ENCODE data around the gene NUP153. TPM values are rescaled to one million over a fixed set of nuclear protein-coding genes. Genes with fewer than 3 reads are reported as not detected.
"Not testable (repeated sequence)": the region's sequence is repeated elsewhere in the genome, so short reads cannot be mapped to it uniquely, and the experiment has no call there.

Gene NUP153
- total RNA-seq, 8 experiments from 2014 or later = 24.3 to 49.1 (median 32.7) TPM

GRCh38 chr6:17728551-17729222 lies 22.0 kb upstream of the NUP153 start:
- 67 to 100% methylated on average over 1 to 2 of the region's 49 CpGs; no CpG with 5 or more reads in 8 of the 10 experiments for WGBS, 10 experiments
- Histone ChIP-seq H3K4me1 (replicated peaks in 1 of 2) (peaks cover 4% of the 10 kb centered on the region in 2 donors), H3K27ac (no peak overlapping the region), H3K4me3 (no peak overlapping the region)
- in situ Hi-C loops (cut with MboI; ENCODE audit: low pct_unique_long_range_greater_than_20kb in 2 of 9, low sequenced_read_pairs in 9 of 9, unreplicated experiment in 9 of 9) = no loop called here
- no peak for ATAC-seq (replicated peaks in 6 of 8)

DNA sequence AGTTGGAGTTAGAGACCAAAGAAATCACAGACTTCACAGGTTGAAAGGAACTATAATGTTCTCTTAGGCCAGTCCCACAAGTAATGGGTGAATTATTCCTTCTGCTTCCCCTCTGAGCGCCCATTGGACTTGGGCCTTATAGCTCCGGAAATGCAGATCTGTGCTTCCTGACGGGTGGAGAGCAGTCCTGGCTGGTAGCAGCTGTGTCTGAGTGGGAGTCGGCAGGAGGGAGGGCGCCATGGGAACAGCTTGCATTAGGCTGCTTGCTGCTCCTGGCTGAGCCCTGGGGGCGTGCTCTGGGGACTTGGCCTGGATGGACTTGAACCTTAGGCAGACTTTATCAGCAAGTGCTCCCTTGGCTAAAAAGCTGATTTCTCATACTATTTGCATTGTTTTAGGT lies 18.4 kb upstream of the NUP153 start:
- Histone ChIP-seq H3K27ac (no peak overlapping the region), H3K4me3 (no peak overlapping the region), H3K4me1 (replicated peaks in 1 of 2) (peaks cover 4% of the 10 kb centered on the region in 2 donors)
- WGBS, 10 experiments = 0 to 44% (median 11%) methylated on average over 1 to 6 of the region's 6 CpGs; no CpG with 5 or more reads in 4 of the 10 experiments
- peak; percentile 68 to 99 (median 86) for ATAC-seq (replicated peaks in 6 of 8)
- in situ Hi-C loops (cut with MboI; ENCODE audit: low pct_unique_long_range_greater_than_20kb in 2 of 9, low sequenced_read_pairs in 9 of 9, unreplicated experiment in 9 of 9) = no loop called here

DNA sequence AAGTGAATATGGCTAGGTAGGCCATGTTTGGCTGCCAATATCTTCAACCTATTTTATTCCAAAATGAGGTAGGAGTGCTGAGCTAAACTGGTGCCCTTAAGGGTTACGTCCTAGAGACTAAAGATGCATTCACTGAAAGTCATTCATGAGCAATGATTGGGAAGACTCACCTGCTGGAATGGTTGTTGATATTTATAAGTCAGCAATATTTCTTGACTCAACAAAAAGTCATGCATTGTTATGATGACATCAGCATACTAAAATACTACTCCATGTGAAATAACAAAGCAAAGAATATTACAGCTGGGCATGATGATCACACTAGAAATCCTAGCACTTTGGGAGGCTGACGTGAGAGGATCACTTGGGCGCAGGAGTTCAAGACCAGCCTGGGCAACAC lies 17.6 kb upstream of the NUP153 start:
- peaks cover 4% of the 10 kb centered on the region in 2 donors for H3K4me1 ChIP-seq (replicated peaks in 1 of 2)
- no peak overlapping the region for H3K27ac ChIP-seq
- no peak overlapping the region for H3K4me3 ChIP-seq
- in situ Hi-C loops (cut with MboI; ENCODE audit: low pct_unique_long_range_greater_than_20kb in 2 of 9, low sequenced_read_pairs in 9 of 9, unreplicated experiment in 9 of 9) = no loop called here
- WGBS, 10 experiments = 86 to 100% (median 92%) methylated on average over 2 to 3 of the region's 3 CpGs; no CpG with 5 or more reads in 3 of the 10 experiments
- ATAC-seq (replicated peaks in 6 of 8) = no peak

DNA sequence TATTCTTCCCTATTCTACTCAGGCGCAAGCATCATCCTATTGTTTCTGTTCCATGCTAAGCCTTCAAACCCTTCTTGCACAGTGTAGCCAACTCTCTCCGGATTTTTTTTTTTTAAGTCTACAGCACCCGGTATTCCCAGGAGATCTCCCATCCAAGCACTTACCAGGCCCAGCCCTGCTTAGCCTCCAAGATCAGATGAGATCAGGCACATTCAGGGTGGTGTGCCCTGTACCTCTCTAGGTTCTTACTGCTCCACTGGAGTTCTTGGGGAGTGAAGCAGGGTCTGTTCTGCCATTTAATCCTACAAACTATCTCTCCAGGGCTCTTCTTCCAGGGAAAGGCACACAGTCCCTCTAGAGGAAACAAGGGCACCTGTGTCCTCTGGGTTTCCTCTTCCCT lies 14.9 kb upstream of the NUP153 start:
- H3K4me1 ChIP-seq (replicated peaks in 1 of 2) = peaks cover 4% of the 10 kb centered on the region in 2 donors
- WGBS, 10 experiments = 30 to 100% (median 67%) methylated on average over 1 to 2 of the region's 3 CpGs; no CpG with 5 or more reads in 5 of the 10 experiments
- in situ Hi-C loops (cut with MboI; ENCODE audit: low pct_unique_long_range_greater_than_20kb in 2 of 9, low sequenced_read_pairs in 9 of 9, unreplicated experiment in 9 of 9) = no loop called here
- no peak overlapping the region for H3K4me3 ChIP-seq
- H3K27ac ChIP-seq = no peak overlapping the region
- no peak for ATAC-seq (replicated peaks in 6 of 8)

- no peaks in the 10 kb centered on the region for H3K4me1 ChIP-seq (replicated peaks in 1 of 2)
- H3K4me3 ChIP-seq = no peak overlapping the region
- WGBS, 10 experiments = 54 to 90% (median 68%) methylated on average over 1 to 3 of the region's 3 CpGs; no CpG with 5 or more reads in 4 of the 10 experiments
- ATAC-seq (replicated peaks in 6 of 8) = no peak
- no peak overlapping the region for H3K27ac ChIP-seq
- in situ Hi-C loops (cut with MboI; ENCODE audit: low pct_unique_long_range_greater_than_20kb in 2 of 9, low sequenced_read_pairs in 9 of 9, unreplicated experiment in 9 of 9) = no loop called here
These were observed 12.8 kb upstream of the NUP153 start for GRCh38 chr6:17719323-17720041.

- in situ Hi-C loops (cut with MboI; ENCODE audit: low pct_unique_long_range_greater_than_20kb in 2 of 9, low sequenced_read_pairs in 9 of 9, unreplicated experiment in 9 of 9) = no loop called here
- Histone ChIP-seq H3K4me3 (no peak overlapping the region), H3K4me1 (replicated peaks in 1 of 2) (no peaks in the 10 kb centered on the region), H3K27ac (no peak overlapping the region)
- 43 to 71% (median 52%) methylated on average over 1 to 2 of the region's 2 CpGs; no CpG with 5 or more reads in 1 of the 10 experiments for WGBS, 10 experiments
- no peak for ATAC-seq (replicated peaks in 6 of 8)
These were observed 9.5 kb upstream of the NUP153 start for GRCh38 chr6:17716221-17716620.

DNA sequence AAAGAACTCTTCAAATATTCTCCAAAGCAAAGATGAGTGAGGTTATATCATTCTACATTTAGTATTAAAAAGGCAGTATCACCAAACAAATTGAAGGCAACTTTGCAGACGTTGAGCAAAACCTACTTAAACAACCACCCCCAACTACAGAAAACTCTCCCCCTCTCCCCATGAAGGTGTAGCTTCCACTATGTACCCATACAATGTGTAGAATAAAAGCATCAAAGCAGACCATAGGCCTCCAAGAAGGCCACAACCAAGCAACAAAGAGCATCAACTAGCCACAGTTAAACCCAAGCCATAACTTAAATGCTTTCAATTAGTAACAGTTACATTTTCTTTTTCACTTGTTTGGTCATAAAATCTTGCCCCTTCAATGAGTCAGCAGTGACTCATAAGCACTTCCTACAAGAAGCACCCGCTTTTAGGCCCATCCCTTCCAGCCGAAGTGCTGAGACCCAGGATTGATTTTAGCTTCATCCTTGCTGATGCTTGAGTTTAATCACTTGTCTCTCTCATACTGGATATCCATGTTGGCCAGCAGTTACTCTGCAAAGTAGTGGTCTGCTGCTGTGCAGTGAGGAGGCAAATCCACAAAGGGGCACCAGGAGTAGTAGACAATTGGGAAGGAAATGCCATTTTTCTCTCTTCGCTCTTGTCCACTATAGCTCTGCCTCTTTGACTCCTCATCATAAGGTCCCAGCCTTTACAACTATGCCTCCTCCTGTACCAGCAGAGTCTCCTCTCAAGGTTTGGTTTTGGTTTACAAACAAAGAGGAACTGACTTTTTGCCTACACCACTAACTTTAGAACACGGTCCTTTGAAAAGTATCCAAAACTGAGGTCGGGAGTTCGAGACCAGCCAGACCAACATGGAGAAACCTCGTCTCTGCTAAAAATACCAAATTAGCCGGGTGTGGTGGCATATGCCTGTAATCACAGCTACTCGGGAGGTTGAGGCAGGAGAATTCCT lies 8.4 kb upstream of the NUP153 start:
- Histone ChIP-seq H3K27ac (no peak overlapping the region), H3K4me1 (replicated peaks in 1 of 2) (no peaks in the 10 kb centered on the region), H3K4me3 (no peak overlapping the region)
- in situ Hi-C loops (cut with MboI; ENCODE audit: low pct_unique_long_range_greater_than_20kb in 2 of 9, low sequenced_read_pairs in 9 of 9, unreplicated experiment in 9 of 9) = no loop called here
- 43 to 95% (median 69%) methylated on average over 4 to 8 of the region's 10 CpGs; no CpG with 5 or more reads in 1 of the 10 experiments for WGBS, 10 experiments
- ATAC-seq (replicated peaks in 6 of 8) = peak in 5 of 8 experiments; percentile 67 to 97 (median 84)

DNA sequence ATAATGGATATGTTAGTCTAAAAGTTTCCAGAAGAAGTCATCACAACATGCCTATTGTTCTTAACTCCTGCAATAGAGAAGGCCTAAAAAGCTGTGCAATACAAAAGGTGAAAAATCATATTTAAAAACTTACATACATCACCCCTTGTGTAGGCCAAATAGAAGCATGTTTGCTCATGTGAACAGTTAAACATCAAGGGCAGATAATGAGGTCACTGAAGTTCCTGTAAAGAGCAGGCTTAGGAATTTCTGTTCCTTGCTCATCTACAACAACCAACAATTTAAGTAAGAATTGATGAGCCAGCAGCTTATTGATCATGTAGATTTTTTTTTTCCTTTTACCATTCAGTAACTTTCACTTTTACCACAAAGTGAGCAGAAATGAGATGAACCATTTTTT lies 7.5 kb upstream of the NUP153 start:
- Histone ChIP-seq H3K4me1 (replicated peaks in 1 of 2) (no peaks in the 10 kb centered on the region), H3K27ac (no peak overlapping the region), H3K4me3 (no peak overlapping the region)
- in situ Hi-C loops (cut with MboI; ENCODE audit: low pct_unique_long_range_greater_than_20kb in 2 of 9, low sequenced_read_pairs in 9 of 9, unreplicated experiment in 9 of 9) = no loop called here
- no peak for ATAC-seq (replicated peaks in 6 of 8)

DNA sequence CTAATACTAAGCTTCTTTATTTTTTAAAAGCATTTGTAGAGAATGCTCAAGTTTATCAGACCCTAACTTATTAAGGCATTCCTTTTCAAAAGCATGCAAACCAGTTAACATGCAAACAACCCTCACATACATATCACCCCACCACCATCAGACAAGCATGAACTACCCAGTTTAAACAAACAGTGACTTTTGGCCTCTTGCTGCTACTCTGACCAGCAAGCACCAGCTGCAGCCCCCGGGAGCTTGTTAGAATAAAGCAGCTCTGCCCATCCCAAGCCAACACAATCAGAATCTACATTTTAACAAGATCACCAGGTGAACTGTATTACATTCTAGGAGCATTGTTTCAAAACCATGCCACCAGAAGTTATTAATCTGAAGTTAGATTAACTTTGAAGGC lies 5.9 kb upstream of the NUP153 start:
- in situ Hi-C loops (cut with MboI; ENCODE audit: low pct_unique_long_range_greater_than_20kb in 2 of 9, low sequenced_read_pairs in 9 of 9, unreplicated experiment in 9 of 9) = no loop called here
- 9 to 67% (median 14%) methylated on average over 1 of the region's 1 CpG; no CpG with 5 or more reads in 5 of the 10 experiments for WGBS, 10 experiments
- no peak overlapping the region for H3K4me3 ChIP-seq
- no peak for ATAC-seq (replicated peaks in 6 of 8)
- H3K4me1 ChIP-seq (replicated peaks in 1 of 2) = no peaks in the 10 kb centered on the region
- H3K27ac ChIP-seq = no peak overlapping the region

GRCh38 chr6:17710331-17710730 lies 3.6 kb upstream of the NUP153 start:
- Histone ChIP-seq H3K4me1 (replicated peaks in 1 of 2) (no peaks in the 10 kb centered on the region), H3K27ac (no peak overlapping the region), H3K4me3 (no peak overlapping the region)
- in situ Hi-C loops (cut with MboI; ENCODE audit: low pct_unique_long_range_greater_than_20kb in 2 of 9, low sequenced_read_pairs in 9 of 9, unreplicated experiment in 9 of 9) = no loop called here
- 0 to 90% (median 61%) methylated on average over 1 to 3 of the region's 3 CpGs; no CpG with 5 or more reads in 3 of the 10 experiments for WGBS, 10 experiments
- no peak for ATAC-seq (replicated peaks in 6 of 8)

- H3K4me3 ChIP-seq = no peak overlapping the region
- no peak overlapping the region for H3K27ac ChIP-seq
- ATAC-seq (replicated peaks in 6 of 8) = no peak
- H3K4me1 ChIP-seq (replicated peaks in 1 of 2) = peaks cover 0 to 6% of the 10 kb centered on the region in 2 donors
- in situ Hi-C loops (cut with MboI; ENCODE audit: low pct_unique_long_range_greater_than_20kb in 2 of 9, low sequenced_read_pairs in 9 of 9, unreplicated experiment in 9 of 9) = no loop called here
- 80 to 100% (median 86%) methylated on average over 1 to 2 of the region's 2 CpGs; no CpG with 5 or more reads in 3 of the 10 experiments for WGBS, 10 experiments
These were observed 2.8 kb upstream of the NUP153 start for GRCh38 chr6:17709476-17709875.

DNA sequence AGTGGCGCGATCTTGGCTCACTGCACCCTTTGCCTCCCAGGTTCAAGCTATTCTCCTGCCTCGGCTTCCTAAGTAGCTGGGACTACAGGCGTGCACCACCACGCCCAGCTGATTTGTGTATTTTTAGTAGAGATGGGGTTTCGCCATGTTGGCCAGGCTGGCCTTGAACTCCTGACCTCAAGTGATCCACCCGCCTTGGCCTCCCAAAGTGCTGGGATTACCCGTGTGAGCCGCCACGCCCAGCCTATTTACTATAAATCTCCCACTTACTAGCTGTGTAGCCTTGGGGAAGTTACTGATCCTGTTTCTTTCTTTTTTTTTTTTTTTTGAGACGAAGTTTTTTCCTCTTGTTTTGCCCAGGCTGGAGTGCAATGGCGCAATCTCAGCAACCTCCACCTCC lies 1.3 kb upstream of the NUP153 start:
- H3K4me1 ChIP-seq (replicated peaks in 1 of 2); in situ Hi-C loops (cut with MboI; ENCODE audit: low pct_unique_long_range_greater_than_20kb in 2 of 9, low sequenced_read_pairs in 9 of 9, unreplicated experiment in 9 of 9); H3K4me3 ChIP-seq; H3K27ac ChIP-seq; ATAC-seq (replicated peaks in 6 of 8): not testable (repeated sequence)
- 60 to 100% (median 91%) methylated on average over 1 to 9 of the region's 12 CpGs for WGBS, 10 experiments

DNA sequence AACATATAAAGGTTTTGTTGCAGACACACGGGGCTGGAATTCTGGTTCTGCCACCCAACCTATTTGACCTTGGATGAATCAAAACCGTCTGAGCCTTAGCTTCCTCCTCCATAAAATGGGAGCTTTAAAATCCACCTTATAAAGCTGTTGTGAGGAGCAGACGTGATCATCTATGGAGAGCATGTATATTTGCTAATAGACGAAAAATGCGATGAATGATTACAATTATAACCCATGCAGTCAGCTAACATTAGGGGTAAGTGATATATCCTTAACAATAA lies 586 bp upstream of the NUP153 start:
- in situ Hi-C loops (cut with MboI; ENCODE audit: low pct_unique_long_range_greater_than_20kb in 2 of 9, low sequenced_read_pairs in 9 of 9, unreplicated experiment in 9 of 9) = no loop called here
- Histone ChIP-seq H3K4me3 (peak overlapping the region; percentile 59 to 82 (median 70)), H3K27ac (no peak overlapping the region), H3K4me1 (replicated peaks in 1 of 2) (peaks cover 2 to 10% of the 10 kb centered on the region in 2 donors)
- ATAC-seq (replicated peaks in 6 of 8) = no peak
- WGBS, 10 experiments = 34 to 100% (median 47%) methylated on average over 1 to 5 of the region's 5 CpGs; no CpG with 5 or more reads in 1 of the 10 experiments
